ENCODE data around the gene MYCT1.

MYCT1 gene

GRCh38 chr6:152726313-152726712 lies 28.6 kb downstream of the MYCT1 start:
- no peak for DNase-seq

GRCh38 chr6:152727507-152727906 lies 29.8 kb downstream of the MYCT1 start:
- no peak for DNase-seq

GRCh38 chr6:152734630-152735029 lies 36.9 kb downstream of the MYCT1 start:
- DNase-seq, result no peak

GRCh38 chr6:152736687-152737273 lies 39.1 kb downstream of the MYCT1 start:
- DNase-seq, result no peak

GRCh38 chr6:152745509-152746171 lies 47.9 kb downstream of the MYCT1 start:
- no peak for DNase-seq

- DNase-seq, result no peak
Measured at GRCh38 chr6:152746172-152746553, 48.5 kb downstream of the MYCT1 start.

GRCh38 chr6:152748843-152749242 lies 51.1 kb downstream of the MYCT1 start:
- no peak for DNase-seq

GRCh38 chr6:152749336-152749735 lies 51.6 kb downstream of the MYCT1 start:
- no peak for DNase-seq

- no peak for DNase-seq
Measured at GRCh38 chr6:152750694-152751093, 53.0 kb downstream of the MYCT1 start, which contains the start of gene VIP. Gene VIP (plus strand): TSS chr6:152750797. CDS start chr6:152752178, 1,381 bp downstream.

GRCh38 chr6:152765331-152765730 lies 67.6 kb downstream of the MYCT1 start:
- DNase-seq, result no peak

GRCh38 chr6:152769159-152769558 lies 71.5 kb downstream of the MYCT1 start:
- no peak for DNase-seq

GRCh38 chr6:152769993-152770392 lies 72.3 kb downstream of the MYCT1 start:
- no peak for DNase-seq

GRCh38 chr6:152771061-152771687 lies 73.5 kb downstream of the MYCT1 start:
- DNase-seq, result no peak

Data from GDM1 (cell line).